Stimulated activated naive B cell treated with anti-CD40 and anti-IgM and Interleukin-4, amounts not matched to agents 10 μg/mL and 1 μg/mL and 100 μg/mL, for 72 hours (primary cell): ENCODE data around the gene ZBED6.
"Not testable (repeated sequence)": the region's sequence is repeated elsewhere in the genome, so short reads cannot be mapped to it uniquely, and the experiment has no call there.

Source experiments
- ATAC-seq, 2 donors: fragments of 150-1000 bp; cut with Tn5 transposase; replicated peaks; 2 replicates each; pipeline ENCODE4 v1.10.0; 2021; ENCODE audit warnings: moderate library complexity in 1 of 2
- DNase-seq: peaks from one replicate; pipeline ENCODE4 v3.0.0; 2021
- H3K27ac Mint-ChIP-seq: one replicate; pipeline ENCODE4 v1.8.0; 2022; ENCODE audit warnings: mild to moderate bottlenecking, mixed read lengths
- H3K27me3 Mint-ChIP-seq, 2 donors: one replicate each; pipeline ENCODE4 v1.8.0; 2022; ENCODE audit warnings: mixed read lengths in 2 of 2
- H3K36me3 Mint-ChIP-seq, 2 donors: one replicate each; pipeline ENCODE4 v1.8.0; 2022; ENCODE audit warnings: mixed read lengths in 2 of 2, mild to moderate bottlenecking in 1 of 2
- H3K4me1 Mint-ChIP-seq, 2 donors: one replicate each; pipeline ENCODE4 v1.8.0; 2022; ENCODE audit warnings: mixed read lengths in 2 of 2, mild to moderate bottlenecking in 1 of 2
- H3K4me3 Mint-ChIP-seq, 2 donors: one replicate each; pipeline ENCODE4 v1.8.0; 2022; ENCODE audit warnings: mild to moderate bottlenecking in 2 of 2, mixed read lengths in 2 of 2, moderate library complexity in 1 of 2
- H3K9me3 Mint-ChIP-seq, 2 donors: one replicate each; pipeline ENCODE4 v1.8.0; 2022; ENCODE audit warnings: mixed read lengths in 2 of 2, mild to moderate bottlenecking in 1 of 2

ZBED6 gene, protein sequence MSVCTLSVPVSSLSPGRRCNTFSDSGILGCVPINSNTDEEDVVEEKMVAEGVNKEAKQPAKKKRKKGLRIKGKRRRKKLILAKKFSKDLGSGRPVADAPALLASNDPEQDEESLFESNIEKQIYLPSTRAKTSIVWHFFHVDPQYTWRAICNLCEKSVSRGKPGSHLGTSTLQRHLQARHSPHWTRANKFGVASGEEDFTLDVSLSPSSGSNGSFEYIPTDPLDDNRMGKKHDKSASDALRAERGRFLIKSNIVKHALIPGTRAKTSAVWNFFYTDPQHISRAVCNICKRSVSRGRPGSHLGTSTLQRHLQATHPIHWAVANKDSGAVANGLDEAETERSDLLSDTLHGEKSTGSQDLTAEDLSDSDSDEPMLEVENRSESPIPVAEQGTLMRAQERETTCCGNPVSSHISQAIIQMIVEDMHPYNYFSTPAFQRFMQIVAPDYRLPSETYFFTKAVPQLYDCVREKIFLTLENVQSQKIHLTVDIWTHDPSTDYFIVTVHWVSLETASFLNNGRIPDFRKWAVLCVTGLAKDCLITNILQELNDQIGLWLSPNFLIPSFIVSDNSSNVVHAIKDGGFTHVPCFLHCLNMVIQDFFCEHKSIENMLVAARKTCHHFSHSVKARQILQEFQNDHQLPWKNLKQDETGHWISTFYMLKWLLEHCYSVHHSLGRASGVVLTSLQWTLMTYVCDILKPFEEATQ (N-terminal part only)

DNA sequence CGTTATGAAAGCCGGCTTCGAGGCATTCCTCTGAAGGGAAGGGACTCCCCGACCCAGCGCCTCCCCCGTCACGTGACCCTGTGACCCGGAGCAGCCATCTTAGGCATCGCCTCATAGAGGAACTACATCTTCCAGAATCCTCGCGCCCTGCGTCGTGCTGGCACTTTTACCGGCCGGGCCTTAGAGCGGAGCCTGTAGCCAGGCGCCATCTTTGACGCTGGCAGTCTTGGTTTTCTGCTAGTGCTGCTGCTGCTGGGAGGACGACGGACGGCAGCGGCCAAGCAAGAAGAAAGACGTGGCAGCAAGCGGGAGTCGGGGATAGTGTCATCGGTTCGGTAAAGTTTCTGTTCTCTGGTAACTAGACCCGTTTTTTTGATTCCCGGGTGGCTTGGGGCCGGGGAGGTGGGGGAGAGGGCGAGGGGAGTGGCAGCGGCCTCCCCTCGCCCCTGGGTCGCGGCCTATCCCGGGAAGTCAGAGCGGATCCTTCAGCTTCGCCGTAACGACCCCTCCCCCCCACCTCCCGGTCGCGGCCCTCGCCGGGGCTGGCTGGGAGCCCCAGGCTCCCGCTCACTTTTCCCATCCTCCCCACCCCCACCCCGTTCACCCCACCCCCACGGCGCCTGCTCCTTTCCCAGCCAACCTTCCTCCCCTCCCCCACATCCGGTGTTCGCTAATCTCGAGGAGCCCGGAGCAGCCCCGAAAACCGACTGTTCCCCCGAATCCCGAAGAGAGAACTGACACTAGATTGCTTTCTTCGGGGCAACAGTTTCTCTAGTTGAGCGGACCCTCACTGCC lies at the start of gene ZBED6, which contains the start of gene ZC3H11A:
Gene ZBED6, plus strand, starts transcription at position 183 of the 795 bp plus-strand sequence. CDS start 1,900 bp downstream, outside the sequence.
Gene ZC3H11A, plus strand, starts transcription at position 183 of the 795 bp plus-strand sequence. CDS start 21,448 bp downstream, outside the sequence.
- Mint-ChIP-seq H3K36me3 (peaks cover 18 to 23% of the 10 kb centered on the region in 2 donors), H3K4me3 (peak within 1 kb of the TSS; percentile 95 to 97), H3K27me3 (no peaks in the 10 kb centered on the region), H3K27ac (peak within 1 kb of the TSS; percentile 99), H3K4me1 (peaks cover 15 to 34% of the 10 kb centered on the region in 2 donors), H3K9me3 (no peaks in the 10 kb centered on the region)
- DNase-seq (peak; percentile 97), ATAC-seq (peak; percentile 99)

DNA sequence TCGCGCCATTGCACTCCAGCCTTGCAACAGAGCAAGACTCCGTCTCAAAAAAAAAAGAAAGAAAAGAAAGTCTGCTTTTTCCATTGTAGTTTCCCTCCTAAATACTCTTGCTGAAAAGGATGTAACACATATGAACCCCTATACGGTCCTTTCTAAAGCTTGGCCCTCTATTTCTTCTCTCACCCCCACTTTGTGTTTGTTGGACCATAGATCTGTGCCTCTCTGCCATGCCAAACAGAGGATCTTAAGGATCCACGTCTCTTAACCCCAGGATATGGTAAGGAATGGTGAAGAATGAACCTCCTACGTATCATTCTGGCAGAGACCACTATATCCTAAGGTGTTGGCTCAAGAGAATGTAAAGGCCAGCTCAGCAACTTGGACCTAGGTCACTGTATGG lies 49.1 kb upstream of the ZBED6 start:
- Mint-ChIP-seq H3K4me3 (no peak overlapping the region), H3K36me3 (no peaks in the 10 kb centered on the region), H3K4me1 (peaks cover 12% of the 10 kb centered on the region in 2 donors), H3K9me3 (peaks cover 0 to 2% of the 10 kb centered on the region in 2 donors), H3K27ac (no peak overlapping the region), H3K27me3 (no peaks in the 10 kb centered on the region)
- ATAC-seq = no peak
- no peak for DNase-seq

- Mint-ChIP-seq H3K27me3 (no peaks in the 10 kb centered on the region), H3K9me3 (peaks cover 0 to 2% of the 10 kb centered on the region in 2 donors), H3K4me3 (no peak overlapping the region), H3K4me1 (peaks cover 16 to 22% of the 10 kb centered on the region in 2 donors), H3K27ac (no peak overlapping the region), H3K36me3 (no peaks in the 10 kb centered on the region)
- ATAC-seq (no peak), DNase-seq (no peak)
These were observed 44.4 kb upstream of the ZBED6 start for GRCh38 chr1:203751051-203751450.

DNA sequence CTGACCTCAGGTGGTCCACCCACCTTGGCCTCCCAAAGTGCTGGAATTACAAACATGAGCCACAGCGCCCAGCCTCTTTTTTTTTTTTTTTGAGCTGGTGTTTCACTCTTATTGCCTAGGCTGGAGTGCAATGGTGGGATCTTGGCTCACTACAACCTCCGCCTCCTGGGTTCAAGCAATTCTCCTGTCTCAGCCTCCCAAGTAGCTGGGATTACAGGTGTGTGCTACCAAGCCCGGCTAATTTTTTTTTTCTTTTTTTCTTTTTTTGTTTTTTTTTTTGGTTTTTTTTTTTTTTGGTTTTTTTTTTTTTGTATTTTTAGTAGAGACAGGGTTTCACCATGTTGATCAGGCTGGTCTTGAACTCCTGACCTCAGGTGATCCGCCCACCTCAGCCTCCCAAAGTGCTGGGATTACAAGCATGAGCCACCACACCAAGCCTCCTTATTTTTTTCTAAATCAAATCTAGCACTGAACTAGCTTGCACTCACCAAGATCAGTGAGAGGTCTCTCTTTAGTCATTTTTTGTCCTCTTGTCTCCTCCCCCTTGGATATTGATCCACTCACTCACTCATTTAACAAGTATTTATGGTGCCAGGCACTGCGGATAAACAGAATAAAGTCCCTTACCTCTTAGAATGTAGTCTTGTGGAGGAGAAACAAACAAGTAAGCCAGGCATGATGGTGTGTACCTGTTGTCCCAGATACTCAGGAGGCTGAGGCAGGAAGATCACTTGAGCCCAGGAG lies 43.6 kb upstream of the ZBED6 start:
- not testable (repeated sequence) for H3K4me3 Mint-ChIP-seq, H3K36me3 Mint-ChIP-seq, H3K27me3 Mint-ChIP-seq, DNase-seq, ATAC-seq, H3K27ac Mint-ChIP-seq, H3K9me3 Mint-ChIP-seq
- H3K4me1 Mint-ChIP-seq = peaks cover 18 to 22% of the 10 kb centered on the region in 2 donors

- Mint-ChIP-seq H3K27me3 (no peaks in the 10 kb centered on the region), H3K36me3 (no peaks in the 10 kb centered on the region), H3K27ac (peak overlapping the region; percentile 83), H3K4me1 (peaks cover 18 to 22% of the 10 kb centered on the region in 2 donors), H3K4me3 (peak overlapping the region; percentile 26 to 65), H3K9me3 (no peaks in the 10 kb centered on the region)
- ATAC-seq = peak; percentile 74 to 75
- peak; percentile 27 for DNase-seq
These were observed 41.0 kb upstream of the ZBED6 start for GRCh38 chr1:203754455-203754864.

DNA sequence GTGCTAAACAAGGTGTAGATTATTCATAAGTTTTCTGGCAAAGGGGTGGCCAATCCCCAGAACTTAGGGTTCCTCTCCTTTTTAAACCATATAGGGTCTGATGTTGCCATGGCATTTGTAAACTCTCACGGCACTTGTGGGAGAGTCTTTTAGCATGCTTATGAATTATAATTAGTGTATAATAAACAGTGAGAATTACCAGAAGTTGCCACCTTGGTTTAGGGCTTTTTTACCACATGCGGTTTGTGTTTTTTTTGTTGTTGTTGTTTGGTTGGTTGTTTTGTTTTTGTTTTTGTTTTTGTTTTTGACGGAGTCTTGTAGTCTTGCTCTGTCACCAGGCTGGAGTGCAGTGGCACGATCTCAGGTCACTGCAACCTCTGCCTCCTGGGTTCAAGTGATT lies 39.4 kb upstream of the ZBED6 start:
- Mint-ChIP-seq H3K9me3 (no peaks in the 10 kb centered on the region), H3K27ac (no peak overlapping the region), H3K4me1 (peaks cover 18 to 22% of the 10 kb centered on the region in 2 donors), H3K36me3 (no peaks in the 10 kb centered on the region), H3K4me3 (no peak overlapping the region), H3K27me3 (no peaks in the 10 kb centered on the region)
- ATAC-seq = no peak
- DNase-seq = no peak

- not testable (repeated sequence) for H3K36me3 Mint-ChIP-seq, H3K9me3 Mint-ChIP-seq, H3K27ac Mint-ChIP-seq, DNase-seq, H3K4me3 Mint-ChIP-seq, ATAC-seq, H3K27me3 Mint-ChIP-seq
- peaks cover 14 to 17% of the 10 kb centered on the region in 2 donors for H3K4me1 Mint-ChIP-seq
These were observed 36.7 kb upstream of the ZBED6 start for GRCh38 chr1:203758749-203759148.

GRCh38 chr1:203760506-203760905 lies 34.9 kb upstream of the ZBED6 start:
- Mint-ChIP-seq H3K4me1 (peaks cover 14 to 16% of the 10 kb centered on the region in 2 donors), H3K27ac (no peak overlapping the region), H3K9me3 (no peaks in the 10 kb centered on the region), H3K4me3 (no peak overlapping the region), H3K27me3 (no peaks in the 10 kb centered on the region), H3K36me3 (no peaks in the 10 kb centered on the region)
- DNase-seq (no peak), ATAC-seq (no peak)

DNA sequence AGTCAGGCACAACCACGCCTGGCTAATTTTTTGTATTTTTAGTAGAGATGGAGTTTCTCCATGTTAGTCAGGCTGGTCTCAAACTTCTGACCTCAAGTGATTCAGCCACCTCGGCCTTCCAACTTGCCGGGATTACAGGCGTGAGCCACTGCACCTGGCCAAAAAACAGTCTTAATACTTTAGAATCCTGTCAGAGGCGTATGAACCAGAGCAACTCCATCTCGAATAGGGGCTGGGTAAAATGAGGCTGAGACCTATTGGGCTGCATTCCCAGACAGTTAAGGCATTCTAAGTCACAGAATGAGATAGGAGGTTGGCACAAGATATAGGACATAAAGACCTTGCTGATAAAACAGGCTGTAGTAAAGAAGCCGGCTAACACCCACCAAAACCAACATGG lies 33.5 kb upstream of the ZBED6 start:
- not testable (repeated sequence) for H3K9me3 Mint-ChIP-seq, H3K27me3 Mint-ChIP-seq, ATAC-seq, H3K27ac Mint-ChIP-seq, H3K4me3 Mint-ChIP-seq, DNase-seq, H3K36me3 Mint-ChIP-seq
- H3K4me1 Mint-ChIP-seq = peaks cover 12 to 16% of the 10 kb centered on the region in 2 donors

DNA sequence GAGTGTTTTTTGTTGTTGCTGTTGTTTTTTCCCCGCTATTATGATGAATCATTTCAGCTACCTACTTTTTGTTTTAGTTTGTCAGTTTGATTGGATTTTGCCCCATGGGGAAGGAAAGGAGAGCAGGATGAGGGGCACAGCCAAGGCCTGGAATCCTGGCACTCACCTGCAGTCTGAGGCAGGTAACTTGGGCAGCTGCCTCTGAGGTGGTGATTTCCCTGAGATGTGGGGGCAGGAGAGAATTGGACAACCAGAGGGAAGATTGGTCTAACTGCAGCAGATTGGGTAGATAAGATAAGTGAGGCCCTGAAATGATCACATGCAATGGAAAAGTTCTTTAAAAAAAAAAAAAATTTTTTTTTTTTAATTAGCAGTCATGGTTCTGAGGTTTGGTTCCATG lies 31.9 kb upstream of the ZBED6 start:
- no peak for DNase-seq
- Mint-ChIP-seq H3K9me3 (no peaks in the 10 kb centered on the region), H3K27ac (peak overlapping the region; percentile 78), H3K4me3 (no peak overlapping the region), H3K27me3 (peaks cover 0 to 5% of the 10 kb centered on the region in 2 donors), H3K36me3 (peaks cover 0 to 4% of the 10 kb centered on the region in 2 donors), H3K4me1 (peaks cover 16 to 21% of the 10 kb centered on the region in 2 donors)
- ATAC-seq = no peak

DNA sequence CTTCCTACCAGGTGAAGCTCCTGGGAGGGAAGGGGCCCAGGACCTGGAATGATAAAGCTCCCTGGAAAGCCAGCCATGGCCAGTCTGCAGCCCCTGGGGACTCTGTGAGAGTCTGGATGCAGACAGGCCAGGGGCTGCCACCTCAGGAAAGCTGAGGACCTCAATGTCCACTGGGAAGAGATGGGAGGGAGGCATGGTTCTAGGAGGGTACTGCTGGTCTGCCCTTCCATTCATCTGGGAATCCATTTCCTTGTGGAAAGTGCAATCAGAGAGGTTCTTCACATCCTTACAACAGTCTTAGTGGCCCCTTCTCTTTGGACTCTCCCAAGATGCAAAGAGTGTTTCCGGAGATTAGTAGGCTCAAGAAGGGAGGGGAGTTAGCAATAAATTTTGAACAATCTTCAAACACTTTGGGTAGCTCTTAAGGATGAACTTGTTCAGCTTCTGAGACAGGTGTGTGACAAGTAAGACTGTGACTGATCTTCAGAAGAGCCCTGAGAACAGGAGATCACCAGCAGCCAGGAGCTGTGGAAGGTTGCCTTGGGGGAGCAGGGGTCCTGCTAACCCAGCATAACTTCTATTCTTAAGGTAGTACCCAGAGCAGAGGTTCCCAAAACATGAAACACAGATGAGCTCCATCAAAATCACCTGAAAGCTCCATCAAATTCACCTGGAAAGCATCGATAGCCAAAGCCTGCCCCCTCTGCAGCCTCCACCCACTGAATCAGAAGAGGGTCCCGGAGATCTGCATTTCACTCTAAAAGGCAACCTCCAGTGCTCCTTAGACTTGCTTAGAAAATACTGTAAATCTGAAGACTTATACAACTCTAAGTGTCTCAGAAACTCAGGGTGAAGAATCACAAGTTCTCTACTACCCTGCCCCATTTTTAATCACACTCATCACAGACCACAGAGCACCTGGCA lies 31.1 kb upstream of the ZBED6 start:
- H3K27ac Mint-ChIP-seq = peak overlapping the region; percentile 97
- H3K4me3 Mint-ChIP-seq = peak overlapping the region; percentile 77 to 84
- peaks cover 0 to 5% of the 10 kb centered on the region in 2 donors for H3K36me3 Mint-ChIP-seq
- no peaks in the 10 kb centered on the region for H3K9me3 Mint-ChIP-seq
- ATAC-seq = peak; percentile 47 to 51
- DNase-seq = no peak
- H3K27me3 Mint-ChIP-seq = peaks cover 0 to 6% of the 10 kb centered on the region in 2 donors
- H3K4me1 Mint-ChIP-seq = peaks cover 20 to 24% of the 10 kb centered on the region in 2 donors

DNA sequence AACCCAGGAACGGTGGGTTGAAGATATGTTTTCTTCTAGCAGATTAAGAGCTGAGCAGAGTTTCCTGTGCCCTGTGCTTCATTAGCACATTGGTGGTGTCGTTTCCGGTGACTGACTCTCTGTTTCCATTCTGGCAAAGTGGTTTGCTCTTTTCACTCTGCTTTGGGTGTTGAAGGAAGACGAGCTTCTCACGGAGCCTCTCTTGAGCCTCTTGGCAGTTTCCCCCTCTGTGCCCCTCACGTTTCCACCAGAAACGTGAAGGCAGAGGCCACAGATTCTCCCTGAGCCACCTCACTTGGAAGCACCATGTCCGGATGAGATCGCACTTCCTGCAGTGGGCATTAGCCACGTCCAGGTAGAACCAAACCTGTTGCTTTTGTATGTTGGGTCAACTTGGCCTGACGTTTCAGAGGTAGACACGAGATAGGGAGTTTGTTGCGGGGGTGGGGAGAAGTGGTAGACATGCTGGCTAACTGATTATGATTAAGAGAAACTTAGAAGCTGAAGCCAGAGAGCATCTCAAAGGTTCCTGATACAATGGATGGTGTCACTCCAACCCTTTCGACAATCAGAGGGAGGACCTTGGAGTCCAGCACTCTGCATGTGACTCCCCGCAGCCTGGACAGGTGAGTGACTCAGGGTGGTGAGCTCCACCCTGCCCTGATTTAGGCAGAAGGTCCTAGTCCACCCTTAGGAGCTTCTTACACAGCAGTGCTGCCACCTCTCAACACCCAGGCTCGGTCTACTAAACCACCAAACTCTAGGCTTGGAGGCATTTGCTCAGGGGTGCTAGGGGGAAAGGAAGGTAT lies 30.2 kb upstream of the ZBED6 start, which contains the start of gene LAX1:
Gene LAX1, plus strand, starts transcription at position 155 of the 809 bp plus-strand sequence. Its CDS starts 383 bp downstream, at position 538.
- Mint-ChIP-seq H3K27ac (peak within 1 kb of the TSS; percentile 97), H3K36me3 (peaks cover 0 to 5% of the 10 kb centered on the region in 2 donors), H3K4me3 (peak within 1 kb of the TSS; percentile 77 to 84), H3K9me3 (no peaks in the 10 kb centered on the region), H3K27me3 (peaks cover 0 to 6% of the 10 kb centered on the region in 2 donors), H3K4me1 (peaks cover 22 to 24% of the 10 kb centered on the region in 2 donors)
- ATAC-seq (peak; percentile 88 to 89), DNase-seq (peak; percentile 42)
